ENCODE measurements around the gene PDE2A.

DNA sequence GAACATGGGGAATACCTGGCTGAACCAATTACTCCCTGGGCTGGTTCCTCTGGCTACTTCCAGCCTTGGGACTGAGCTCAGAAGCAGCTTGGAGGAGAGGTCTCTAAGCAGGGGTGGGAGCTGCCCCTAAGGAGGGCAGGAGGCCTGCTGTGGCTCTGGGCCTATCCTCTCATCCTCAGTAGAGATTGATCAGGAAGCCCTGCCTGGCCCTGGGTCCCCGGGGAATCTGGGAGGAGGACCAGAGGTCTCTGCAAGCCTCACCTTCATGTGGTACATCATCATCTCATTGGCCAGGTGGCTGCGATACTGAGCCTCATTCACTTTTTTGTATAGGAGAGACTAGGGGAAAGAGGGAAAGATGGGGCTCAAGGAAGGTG is 91.1 kb downstream of the PDE2A start:
- TF ChIP-seq POLR2AphosphoS5 (IDR thresholded peaks at IDR 0.05; ENCODE audit: low read depth, low read length) (no peak), POLR2A (IDR thresholded peaks at IDR 0.05; ENCODE audit: low read depth, low read length) (no peak)
